ENCODE results near the gene ARHGAP42.
"Not testable (repeated sequence)": the region's sequence is repeated elsewhere in the genome, so short reads cannot be mapped to it uniquely, and the experiment has no call there.

ARHGAP42 gene

DNA sequence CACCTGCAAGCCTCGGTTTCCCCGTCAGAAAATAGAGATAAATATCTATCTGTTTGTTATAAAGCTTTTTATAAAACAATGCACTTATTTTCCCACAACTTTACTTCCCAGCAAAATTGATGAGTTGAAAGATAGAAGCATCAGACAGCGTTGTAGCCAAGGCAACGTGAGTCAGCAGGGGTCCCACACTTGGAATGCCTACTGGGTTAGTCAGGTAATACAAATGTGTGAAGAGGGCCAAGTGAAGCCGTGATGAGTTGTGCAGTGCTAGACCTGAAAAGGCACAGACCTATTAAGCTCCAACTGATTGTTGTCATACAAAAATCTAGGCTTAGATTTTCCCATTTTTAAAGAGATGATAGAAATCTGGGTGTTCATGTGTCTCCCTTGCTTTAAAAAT lies 323.8 kb downstream of the ARHGAP42 start:
- ChIA-PET POLR2A (no interaction called here), CTCF (no interaction called here)
- no peak overlapping the region for H3K4me3 ChIP-seq (ENCODE audit: low read depth, low read length)
- TF ChIP-seq, protein P1, sequence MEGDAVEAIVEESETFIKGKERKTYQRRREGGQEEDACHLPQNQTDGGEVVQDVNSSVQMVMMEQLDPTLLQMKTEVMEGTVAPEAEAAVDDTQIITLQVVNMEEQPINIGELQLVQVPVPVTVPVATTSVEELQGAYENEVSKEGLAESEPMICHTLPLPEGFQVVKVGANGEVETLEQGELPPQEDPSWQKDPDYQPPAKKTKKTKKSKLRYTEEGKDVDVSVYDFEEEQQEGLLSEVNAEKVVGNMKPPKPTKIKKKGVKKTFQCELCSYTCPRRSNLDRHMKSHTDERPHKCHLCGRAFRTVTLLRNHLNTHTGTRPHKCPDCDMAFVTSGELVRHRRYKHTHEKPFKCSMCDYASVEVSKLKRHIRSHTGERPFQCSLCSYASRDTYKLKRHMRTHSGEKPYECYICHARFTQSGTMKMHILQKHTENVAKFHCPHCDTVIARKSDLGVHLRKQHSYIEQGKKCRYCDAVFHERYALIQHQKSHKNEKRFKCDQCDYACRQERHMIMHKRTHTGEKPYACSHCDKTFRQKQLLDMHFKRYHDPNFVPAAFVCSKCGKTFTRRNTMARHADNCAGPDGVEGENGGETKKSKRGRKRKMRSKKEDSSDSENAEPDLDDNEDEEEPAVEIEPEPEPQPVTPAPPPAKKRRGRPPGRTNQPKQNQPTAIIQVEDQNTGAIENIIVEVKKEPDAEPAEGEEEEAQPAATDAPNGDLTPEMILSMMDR (IDR thresholded peaks at IDR 0.05; ENCODE audit: insufficient read depth, low read length, missing control alignments): no peak
- no peak for DNase-seq (ENCODE audit: low read depth, low spot score)

DNA sequence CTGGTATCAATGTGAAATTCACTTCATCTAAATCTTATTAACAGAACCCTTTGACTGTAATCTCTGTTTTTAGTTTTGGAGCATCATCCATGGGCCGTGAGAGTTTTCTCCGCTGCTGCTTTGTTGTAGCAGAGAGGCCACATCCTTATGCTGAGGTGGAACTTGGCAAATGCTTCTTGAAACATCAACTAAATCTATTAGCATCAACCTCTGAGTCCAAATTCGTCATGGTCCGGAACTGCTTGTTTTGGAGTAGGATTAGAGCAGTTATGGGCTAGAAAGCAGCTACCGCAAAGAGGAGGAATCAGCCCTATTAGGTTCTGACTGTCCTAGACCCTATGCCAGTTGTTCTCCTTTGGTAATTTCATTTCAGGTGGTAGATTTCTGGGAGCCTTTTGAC lies 324.8 kb downstream of the ARHGAP42 start:
- DNase-seq (ENCODE audit: low read depth, low spot score): no peak

DNA sequence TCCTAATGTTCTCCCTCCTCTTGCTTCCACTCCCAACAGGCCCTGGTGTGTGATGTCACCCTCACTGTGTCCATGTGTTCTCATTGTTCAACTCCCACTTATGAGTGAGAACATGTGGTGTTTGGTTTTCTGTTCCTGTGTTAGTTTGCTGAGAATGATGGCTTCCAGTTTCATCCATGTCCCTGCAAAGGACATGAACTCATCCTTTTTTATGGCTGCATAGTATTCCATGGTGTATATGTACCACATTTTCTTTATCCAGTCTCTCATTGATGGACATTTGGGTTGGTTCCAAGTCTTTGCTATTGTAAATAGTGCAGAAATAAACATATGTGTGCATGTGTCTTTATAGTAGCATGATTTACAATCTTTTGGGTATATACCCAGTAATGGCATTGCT lies 326.6 kb downstream of the ARHGAP42 start:
- POLR2A ChIA-PET; DNase-seq (ENCODE audit: low read depth, low spot score); CTCF ChIA-PET; H3K4me3 ChIP-seq (ENCODE audit: low read depth, low read length): not testable (repeated sequence)

More for the DNA sequence above, 324.8 kb downstream of the ARHGAP42 start:
- CTCF ChIA-PET: no interaction called here
- TF ChIP-seq, protein P1 (IDR thresholded peaks at IDR 0.05; ENCODE audit: insufficient read depth, low read length, missing control alignments): no peak
- H3K4me3 ChIP-seq (ENCODE audit: low read depth, low read length): no peak overlapping the region
- POLR2A ChIA-PET: no interaction called here

DNA sequence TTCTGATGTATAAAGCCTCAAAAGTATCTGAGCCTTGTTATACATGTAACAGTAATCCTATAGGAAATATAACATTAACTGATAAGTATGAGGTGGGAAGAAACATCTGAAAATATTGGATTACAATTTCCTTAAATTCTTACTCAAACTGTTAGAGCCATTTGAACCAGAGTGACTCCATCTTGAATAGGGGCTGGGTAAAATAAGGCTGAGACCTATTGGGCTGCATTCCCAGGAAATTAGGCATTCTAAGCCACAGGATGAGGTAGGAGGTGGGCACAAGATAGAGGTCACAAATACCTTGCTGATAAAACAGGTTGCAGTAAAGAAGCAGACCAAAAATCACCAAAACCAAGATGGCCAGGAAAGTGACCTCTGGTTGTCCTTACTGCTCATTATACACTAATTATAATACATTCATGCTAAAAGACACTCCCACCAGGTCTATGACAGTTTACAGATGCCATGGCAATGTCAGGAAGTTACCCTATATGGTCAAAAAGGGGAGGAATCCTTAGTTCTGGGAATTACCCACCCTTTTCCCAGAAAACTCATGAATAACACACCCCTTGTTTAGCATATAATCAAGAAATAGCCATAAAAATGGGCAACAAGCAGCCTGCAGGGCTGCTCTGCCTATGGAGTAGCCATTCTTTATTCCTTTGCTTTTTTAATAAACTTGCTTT lies 327.7 kb downstream of the ARHGAP42 start:
- CTCF ChIA-PET: no interaction called here
- H3K4me3 ChIP-seq (ENCODE audit: low read depth, low read length): no peak overlapping the region
- DNase-seq (ENCODE audit: low read depth, low spot score): no peak
- POLR2A ChIA-PET: no interaction called here
- TF ChIP-seq, protein P1 (IDR thresholded peaks at IDR 0.05; ENCODE audit: insufficient read depth, low read length, missing control alignments): no peak

DNA sequence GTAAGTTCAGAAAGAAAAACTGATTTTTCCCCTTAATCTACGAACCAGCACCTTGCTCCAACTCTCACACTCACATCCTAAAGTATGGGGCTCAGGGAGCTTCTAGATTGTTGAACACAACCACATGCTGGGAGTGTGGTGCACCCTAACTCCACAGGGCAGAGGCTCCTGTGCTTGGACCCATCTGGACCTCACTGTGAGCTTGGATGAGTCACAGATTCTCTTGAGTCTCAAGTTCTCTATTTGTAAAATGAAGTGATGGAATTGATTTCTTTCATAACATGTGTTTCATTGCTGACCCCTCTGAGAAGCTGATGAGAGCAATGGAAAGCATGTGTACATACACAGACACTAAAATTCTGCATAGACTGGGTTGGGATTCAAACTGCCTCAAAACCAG lies 332.8 kb downstream of the ARHGAP42 start:
- no peak overlapping the region for H3K4me3 ChIP-seq (ENCODE audit: low read depth, low read length)
- DNase-seq (ENCODE audit: low read depth, low spot score): no peak
- TF ChIP-seq, protein P1 (IDR thresholded peaks at IDR 0.05; ENCODE audit: insufficient read depth, low read length, missing control alignments): no peak
- ChIA-PET CTCF (no interaction called here), POLR2A (no interaction called here)

DNA sequence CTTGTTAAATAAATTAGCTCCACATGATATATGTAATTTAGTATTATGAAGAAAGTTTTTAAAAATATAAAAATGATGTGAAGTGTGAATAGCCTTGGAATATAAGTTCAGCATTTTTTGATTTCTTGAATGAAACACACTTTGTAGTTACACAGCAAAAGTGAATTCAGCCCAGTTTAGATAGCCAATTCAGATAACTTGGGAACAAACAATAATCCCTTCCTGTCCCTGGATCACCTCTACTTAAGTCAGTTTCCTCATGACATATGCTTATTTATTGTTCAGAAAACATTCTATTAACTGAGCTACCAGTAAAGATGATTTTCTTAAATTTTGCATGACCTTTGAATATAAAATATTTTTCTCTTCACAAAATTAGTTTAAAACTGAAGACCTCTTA lies 335.2 kb downstream of the ARHGAP42 start:
- no peak overlapping the region for H3K4me3 ChIP-seq (ENCODE audit: low read depth, low read length)
- CTCF ChIA-PET: no interaction called here
- POLR2A ChIA-PET: no interaction called here
- TF ChIP-seq, protein P1 (IDR thresholded peaks at IDR 0.05; ENCODE audit: insufficient read depth, low read length, missing control alignments): no peak
- DNase-seq (ENCODE audit: low read depth, low spot score): no peak

DNA sequence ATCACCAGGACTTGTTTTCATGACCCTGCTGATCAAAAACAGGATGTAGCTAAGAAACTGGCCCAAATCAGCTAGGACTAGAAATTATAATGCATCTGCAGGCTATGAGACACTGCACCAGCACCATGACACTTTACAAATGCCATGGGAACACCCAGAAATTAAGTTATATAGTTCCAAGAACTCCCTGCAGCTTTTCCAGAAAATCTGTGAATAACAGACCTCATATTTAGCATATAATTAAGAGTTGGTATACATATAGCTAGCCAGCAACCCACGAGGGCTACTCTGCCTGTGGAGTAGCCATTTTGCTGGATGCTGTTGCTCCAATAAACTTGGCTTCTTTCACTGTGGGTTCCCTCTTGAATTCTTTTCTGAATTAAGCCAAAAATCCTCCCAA lies 341.6 kb downstream of the ARHGAP42 start:
- TF ChIP-seq, protein P1 (IDR thresholded peaks at IDR 0.05; ENCODE audit: insufficient read depth, low read length, missing control alignments): no peak
- H3K4me3 ChIP-seq (ENCODE audit: low read depth, low read length): no peak overlapping the region
- POLR2A ChIA-PET: no interaction called here
- CTCF ChIA-PET: no interaction called here
- no peak for DNase-seq (ENCODE audit: low read depth, low spot score)

Data from AG04449 (cell line).